ENCODE data around the gene DBNDD1. TPM values are rescaled to one million over a fixed set of nuclear protein-coding genes. Genes with fewer than 3 reads are reported as not detected.

The DBNDD1 gene
- total and polyA plus RNA-seq, 2 donors (not counting 3 experiments of a cell fraction or from before 2014, with no cell fraction given) = 28.2 to 45.7 TPM

DNA sequence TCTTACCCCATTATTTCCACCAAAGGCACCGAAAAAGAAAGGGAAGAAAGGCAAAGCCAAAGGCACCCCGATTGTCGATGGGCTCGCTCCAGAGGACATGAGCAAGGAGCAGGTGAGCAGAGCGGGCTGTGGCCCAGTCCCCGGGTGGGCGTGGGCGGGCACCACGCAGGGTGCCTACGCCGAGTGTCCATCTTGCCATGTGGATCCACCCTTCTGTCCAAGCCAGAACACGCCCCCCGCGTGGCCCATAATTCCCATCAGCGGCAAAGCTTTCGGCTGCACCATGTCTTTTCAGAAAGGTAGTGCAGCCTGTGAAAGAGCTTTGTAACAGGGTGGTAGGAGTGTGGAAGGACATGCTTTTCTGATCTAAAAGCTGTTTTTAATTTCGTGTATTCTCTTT is 8.4 kb upstream of the DBNDD1 start:
- FAIRE-seq (no peak), DNase-seq (ENCODE audit: low read depth, low spot score) (no peak)
- no TSS peak for BruUV-seq (replicated peaks)
- no peak for TF ChIP-seq GATA2 (IDR thresholded peaks at IDR 0.05; ENCODE audit: insufficient read depth, insufficient read length, low read depth, low read length)
- TF ChIP-seq, protein P1, sequence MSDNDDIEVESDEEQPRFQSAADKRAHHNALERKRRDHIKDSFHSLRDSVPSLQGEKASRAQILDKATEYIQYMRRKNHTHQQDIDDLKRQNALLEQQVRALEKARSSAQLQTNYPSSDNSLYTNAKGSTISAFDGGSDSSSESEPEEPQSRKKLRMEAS (IDR thresholded peaks at IDR 0.05; ENCODE audit: insufficient read depth, insufficient read length) = no peak
- TF ChIP-seq POLR2AphosphoS5 (IDR thresholded peaks at IDR 0.05; ENCODE audit: insufficient read depth, low read depth, low read length) = no peak
- TF ChIP-seq POLR2A (IDR thresholded peaks at IDR 0.05; ENCODE audit: low read depth, low read length) = no peak
- no peak for TF ChIP-seq MYC (IDR thresholded peaks at IDR 0.05; ENCODE audit: low read depth, low read length)
- no peak for TF ChIP-seq EZH2 (IDR thresholded peaks at IDR 0.05; ENCODE audit: borderline replicate concordance, low read depth, low read length, severe bottlenecking)
- TF ChIP-seq, protein P2, sequence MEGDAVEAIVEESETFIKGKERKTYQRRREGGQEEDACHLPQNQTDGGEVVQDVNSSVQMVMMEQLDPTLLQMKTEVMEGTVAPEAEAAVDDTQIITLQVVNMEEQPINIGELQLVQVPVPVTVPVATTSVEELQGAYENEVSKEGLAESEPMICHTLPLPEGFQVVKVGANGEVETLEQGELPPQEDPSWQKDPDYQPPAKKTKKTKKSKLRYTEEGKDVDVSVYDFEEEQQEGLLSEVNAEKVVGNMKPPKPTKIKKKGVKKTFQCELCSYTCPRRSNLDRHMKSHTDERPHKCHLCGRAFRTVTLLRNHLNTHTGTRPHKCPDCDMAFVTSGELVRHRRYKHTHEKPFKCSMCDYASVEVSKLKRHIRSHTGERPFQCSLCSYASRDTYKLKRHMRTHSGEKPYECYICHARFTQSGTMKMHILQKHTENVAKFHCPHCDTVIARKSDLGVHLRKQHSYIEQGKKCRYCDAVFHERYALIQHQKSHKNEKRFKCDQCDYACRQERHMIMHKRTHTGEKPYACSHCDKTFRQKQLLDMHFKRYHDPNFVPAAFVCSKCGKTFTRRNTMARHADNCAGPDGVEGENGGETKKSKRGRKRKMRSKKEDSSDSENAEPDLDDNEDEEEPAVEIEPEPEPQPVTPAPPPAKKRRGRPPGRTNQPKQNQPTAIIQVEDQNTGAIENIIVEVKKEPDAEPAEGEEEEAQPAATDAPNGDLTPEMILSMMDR (IDR thresholded peaks at IDR 0.05; ENCODE audit: extremely low read depth in 1 of 2, insufficient read depth in 1 of 2, low read depth in 1 of 2, low read length in 2 of 2) = no peak
- TF ChIP-seq FOS (IDR thresholded peaks at IDR 0.05; ENCODE audit: borderline replicate concordance, insufficient read depth, low read length) = no peak
- no peak for TF ChIP-seq JUN (IDR thresholded peaks at IDR 0.05; ENCODE audit: borderline replicate concordance, insufficient read depth, insufficient read length, low read depth)
- peaks cover 0 to 2% of the 10 kb centered on the region in 2 experiments for H3K36me3 ChIP-seq (ENCODE audit: control insufficient read depth in 2 of 2, extremely low read depth in 1 of 2, insufficient read depth in 2 of 2, low read length in 2 of 2)
- ChIA-PET CTCF (no interaction called here), POLR2A (no interaction called here)
- H3K9me1 ChIP-seq (replicated peaks; ENCODE audit: control insufficient read depth, extremely low read depth, insufficient read depth, low read length) = no peaks in the 10 kb centered on the region
- intact Hi-C loops (cut with micrococcal nuclease) = no loop called here
- no peaks in the 10 kb centered on the region for H4K20me1 ChIP-seq (replicated peaks; ENCODE audit: control insufficient read depth, extremely low read depth, insufficient read depth, low read length)
- dilution Hi-C loops (cut with MboI; ENCODE audit: extremely low pct_ligation_motif_present, low sequenced_read_pairs) = no loop called here
- no peaks in the 10 kb centered on the region for H3K9me3 ChIP-seq (replicated peaks; ENCODE audit: control insufficient read depth, insufficient read depth, low read length)
- no peak overlapping the region for H3K9ac ChIP-seq (replicated peaks; ENCODE audit: extremely low read depth, insufficient read depth, low read length)
- no peaks in the 10 kb centered on the region for H3K27me3 ChIP-seq (ENCODE audit: control insufficient read depth in 2 of 2, insufficient read depth in 2 of 2, low read length in 2 of 2)
- no peak overlapping the region for H2AFZ ChIP-seq (ENCODE audit: low read depth, low read length)
- no peak overlapping the region for H3K4me2 ChIP-seq (ENCODE audit: insufficient read depth, low read length)
- H3K4me1 ChIP-seq (ENCODE audit: control insufficient read depth, extremely low read depth, insufficient read depth, low read length) = peaks cover 4% of the 10 kb centered on the region
- no peak overlapping the region for H3K27ac ChIP-seq (ENCODE audit: insufficient read depth, low read depth, low read length)
- H3K79me2 ChIP-seq (ENCODE audit: control insufficient read depth, insufficient read depth, low read length) = peaks cover 4% of the 10 kb centered on the region
- H3K4me3 ChIP-seq (replicated peaks in 1 of 3; ENCODE audit: insufficient read depth in 1 of 3, low read depth in 1 of 3, low read length in 3 of 3) = no peak overlapping the region
